ENCODE data around the gene TMPO.
"Not testable (repeated sequence)": the region's sequence is repeated elsewhere in the genome, so short reads cannot be mapped to it uniquely, and the experiment has no call there.

TMPO gene, protein sequence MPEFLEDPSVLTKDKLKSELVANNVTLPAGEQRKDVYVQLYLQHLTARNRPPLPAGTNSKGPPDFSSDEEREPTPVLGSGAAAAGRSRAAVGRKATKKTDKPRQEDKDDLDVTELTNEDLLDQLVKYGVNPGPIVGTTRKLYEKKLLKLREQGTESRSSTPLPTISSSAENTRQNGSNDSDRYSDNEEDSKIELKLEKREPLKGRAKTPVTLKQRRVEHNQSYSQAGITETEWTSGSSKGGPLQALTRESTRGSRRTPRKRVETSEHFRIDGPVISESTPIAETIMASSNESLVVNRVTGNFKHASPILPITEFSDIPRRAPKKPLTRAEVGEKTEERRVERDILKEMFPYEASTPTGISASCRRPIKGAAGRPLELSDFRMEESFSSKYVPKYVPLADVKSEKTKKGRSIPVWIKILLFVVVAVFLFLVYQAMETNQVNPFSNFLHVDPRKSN

DNA sequence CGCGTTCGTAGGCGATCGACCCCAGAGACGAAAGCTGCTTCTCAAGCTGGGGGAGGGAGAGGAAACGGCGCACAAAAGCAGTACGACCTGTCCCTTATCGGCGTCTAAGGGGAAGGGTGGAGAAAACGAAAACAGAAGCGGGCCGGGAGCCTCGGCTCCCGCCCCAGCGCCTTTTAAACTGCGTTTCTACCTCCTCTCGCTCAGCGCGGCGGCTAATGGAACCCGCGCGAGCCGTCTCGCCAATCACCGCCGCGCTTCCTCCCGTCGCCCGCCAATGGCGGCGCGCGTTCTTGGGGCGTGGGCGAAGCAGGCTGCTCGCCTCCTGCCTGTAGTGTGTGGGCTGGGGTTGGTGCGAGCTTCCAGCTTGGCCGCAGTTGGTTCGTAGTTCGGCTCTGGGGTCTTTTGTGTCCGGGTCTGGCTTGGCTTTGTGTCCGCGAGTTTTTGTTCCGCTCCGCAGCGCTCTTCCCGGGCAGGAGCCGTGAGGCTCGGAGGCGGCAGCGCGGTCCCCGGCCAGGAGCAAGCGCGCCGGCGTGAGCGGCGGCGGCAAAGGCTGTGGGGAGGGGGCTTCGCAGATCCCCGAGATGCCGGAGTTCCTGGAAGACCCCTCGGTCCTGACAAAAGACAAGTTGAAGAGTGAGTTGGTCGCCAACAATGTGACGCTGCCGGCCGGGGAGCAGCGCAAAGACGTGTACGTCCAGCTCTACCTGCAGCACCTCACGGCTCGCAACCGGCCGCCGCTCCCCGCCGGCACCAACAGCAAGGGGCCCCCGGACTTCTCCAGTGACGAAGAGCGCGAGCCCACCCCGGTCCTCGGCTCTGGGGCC lies at the start of gene TMPO:
Gene TMPO, plus strand, starts transcription at position 304 of the 824 bp plus-strand sequence. Its CDS starts 278 bp downstream, at position 582.
- DNase-seq: peak; percentile 87

DNA sequence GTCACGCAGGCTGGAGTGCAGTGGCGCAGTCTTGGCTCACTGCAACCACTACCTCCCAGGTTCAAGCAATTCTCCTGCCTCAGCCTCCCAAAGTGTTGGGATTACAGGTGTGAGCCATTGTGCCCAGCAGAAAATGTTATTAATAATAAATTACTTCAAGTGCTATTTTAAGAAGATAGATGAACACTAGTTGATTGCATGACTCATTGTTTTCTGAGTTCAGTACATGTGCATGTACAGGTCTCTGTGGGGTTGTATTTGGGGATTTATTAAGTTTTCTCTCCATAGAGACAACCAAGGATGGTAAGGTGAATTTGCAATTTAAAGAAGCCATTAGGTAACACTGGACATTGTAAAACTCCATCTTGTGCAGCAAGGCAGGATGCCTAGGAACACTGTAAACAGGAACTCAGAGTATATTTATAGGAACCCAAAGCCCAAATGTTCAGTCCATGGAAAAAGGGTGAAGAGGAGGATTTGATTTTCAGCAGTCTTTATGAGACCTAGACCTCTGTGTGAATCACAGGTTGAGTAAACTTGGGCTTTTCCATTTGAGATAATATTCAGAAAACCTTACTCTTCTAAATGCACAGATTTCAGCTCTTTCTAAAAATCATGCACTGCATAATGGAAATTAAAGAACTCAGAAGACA lies 49.3 kb upstream of the TMPO start:
- no peak for DNase-seq

DNA sequence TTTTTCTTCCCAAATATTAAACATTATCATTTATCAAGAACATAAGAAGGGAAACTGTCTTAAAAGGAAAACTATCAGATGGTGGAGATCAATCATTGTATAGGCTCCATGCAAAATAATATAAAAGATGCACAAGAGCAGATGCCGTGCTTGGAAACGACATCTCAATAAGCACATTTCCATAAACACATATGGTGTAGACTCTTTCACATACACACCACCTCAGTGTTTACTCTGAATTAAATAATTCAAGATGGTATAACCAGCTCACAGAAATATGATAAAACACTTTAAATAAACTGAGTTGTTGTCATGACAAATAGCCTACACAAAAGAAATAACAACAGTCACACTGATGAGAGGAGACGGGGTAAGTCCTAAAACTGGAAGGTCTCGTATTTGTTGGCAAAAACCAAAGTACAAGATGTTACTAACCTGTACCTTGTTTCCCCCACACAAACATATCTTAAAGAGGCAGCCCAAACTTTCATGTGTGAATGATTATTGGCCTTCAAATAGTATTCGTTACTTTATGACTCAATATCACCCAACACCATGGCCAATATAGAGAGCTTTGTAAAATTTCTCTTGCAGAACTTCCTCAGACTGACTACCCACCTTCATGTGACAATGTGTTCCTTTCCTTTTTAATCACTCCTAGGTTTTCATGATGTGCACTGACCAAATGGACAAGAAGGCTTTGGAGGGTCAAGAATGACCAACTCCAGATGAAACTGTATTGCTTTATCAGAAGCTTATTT lies 48.6 kb upstream of the TMPO start:
- no peak for DNase-seq

DNA sequence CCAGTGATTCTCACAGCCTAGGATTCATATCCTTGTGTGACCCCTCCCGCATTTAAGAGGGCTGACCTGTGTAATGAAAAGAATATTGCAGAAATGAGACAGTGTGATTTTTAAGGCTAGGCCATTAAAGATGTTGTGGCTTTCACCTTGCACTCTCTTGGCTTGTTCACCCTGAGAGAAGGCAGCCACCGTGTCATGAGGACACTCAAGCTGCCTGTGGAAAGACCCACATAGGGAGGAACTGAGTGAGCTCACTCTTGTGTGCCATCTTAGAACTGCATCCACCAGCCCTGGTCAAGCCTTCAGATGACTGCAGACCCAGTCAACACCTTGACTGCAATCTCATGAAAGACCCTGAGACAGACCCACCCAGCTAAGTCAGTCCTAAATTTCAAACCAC lies 46.3 kb upstream of the TMPO start:
- DNase-seq: no peak

DNA sequence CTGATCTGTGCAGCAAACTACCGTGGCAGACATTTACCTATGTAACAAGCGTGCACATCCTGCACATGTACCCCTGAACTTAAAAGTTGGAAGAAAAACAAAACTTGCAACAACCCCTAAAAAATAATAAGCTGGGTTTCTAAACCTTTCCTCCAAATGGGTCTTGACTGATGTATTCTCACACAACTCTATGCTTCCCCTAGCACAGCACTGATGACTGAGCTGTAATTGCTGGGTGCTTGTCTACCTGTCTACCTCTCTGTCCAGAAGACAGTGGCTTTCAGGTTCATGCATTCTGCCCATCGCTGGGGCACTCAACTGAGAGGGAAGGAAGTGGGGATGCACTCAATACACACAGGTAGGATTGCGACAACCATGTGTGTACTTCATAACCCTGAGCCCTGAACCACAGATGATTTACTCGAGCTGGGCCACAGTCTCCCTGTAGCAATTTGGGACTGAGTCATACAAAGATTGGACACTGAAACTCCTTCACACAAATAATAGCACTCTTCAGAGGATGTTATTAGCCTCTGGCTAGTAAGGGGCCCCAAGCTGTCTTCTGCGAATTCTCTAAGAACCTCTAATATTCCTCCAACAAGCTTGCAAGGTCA lies 44.8 kb upstream of the TMPO start:
- no peak for DNase-seq

DNA sequence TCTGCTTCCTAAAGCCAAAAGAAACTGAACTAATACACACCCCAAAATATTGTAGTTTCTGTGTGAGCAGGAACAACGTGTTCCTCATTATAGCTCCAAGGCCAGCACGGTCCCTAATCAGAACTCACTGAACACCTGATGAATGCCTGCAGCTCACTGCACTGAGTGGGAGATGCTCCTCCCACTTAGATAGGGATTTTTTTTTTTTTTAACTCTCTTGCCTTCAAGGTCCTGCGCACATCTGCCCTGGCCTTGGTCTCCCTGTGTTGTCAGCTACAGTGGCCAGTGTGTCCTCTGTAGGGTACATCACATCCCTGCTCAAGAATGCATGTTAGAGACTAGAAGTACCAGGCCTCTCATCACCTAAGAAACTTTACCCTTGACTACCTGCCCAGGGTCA lies 44.3 kb upstream of the TMPO start:
- DNase-seq: no peak

DNA sequence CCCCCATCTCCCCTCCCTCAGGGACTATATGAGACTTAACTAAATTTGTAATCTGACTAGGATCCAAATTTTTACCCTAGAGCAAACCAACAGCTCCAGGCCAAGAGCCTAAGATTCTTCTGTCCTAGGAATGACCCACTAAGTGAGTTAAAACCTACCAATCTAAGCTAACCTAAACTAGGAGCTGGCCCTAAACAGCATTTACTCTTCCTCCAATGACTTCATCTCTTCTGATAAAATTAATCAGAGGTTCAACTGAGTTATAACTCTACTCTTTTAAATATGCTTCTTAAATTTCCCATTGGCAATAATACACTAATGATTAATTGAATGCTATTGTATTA lies 39.9 kb upstream of the TMPO start:
- DNase-seq: no peak

DNA sequence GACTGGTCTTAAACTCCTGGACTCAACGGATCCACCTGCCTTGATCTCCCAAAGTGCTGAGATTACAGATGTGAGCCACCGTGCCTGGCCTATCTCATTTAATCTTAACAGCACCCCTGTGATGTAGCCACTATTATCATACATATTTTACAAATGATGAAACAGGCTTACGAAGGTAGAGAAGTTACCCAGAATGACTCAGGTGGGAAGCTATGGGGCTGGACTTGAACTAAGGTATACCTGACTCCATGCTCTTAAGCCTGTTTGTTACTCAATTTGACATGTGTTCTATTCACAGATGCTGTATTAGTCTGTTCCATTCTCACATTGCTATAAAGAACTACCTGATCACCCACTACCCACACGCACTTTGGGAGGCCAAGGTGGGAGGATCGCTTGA lies 36.8 kb upstream of the TMPO start:
- DNase-seq: no peak

DNA sequence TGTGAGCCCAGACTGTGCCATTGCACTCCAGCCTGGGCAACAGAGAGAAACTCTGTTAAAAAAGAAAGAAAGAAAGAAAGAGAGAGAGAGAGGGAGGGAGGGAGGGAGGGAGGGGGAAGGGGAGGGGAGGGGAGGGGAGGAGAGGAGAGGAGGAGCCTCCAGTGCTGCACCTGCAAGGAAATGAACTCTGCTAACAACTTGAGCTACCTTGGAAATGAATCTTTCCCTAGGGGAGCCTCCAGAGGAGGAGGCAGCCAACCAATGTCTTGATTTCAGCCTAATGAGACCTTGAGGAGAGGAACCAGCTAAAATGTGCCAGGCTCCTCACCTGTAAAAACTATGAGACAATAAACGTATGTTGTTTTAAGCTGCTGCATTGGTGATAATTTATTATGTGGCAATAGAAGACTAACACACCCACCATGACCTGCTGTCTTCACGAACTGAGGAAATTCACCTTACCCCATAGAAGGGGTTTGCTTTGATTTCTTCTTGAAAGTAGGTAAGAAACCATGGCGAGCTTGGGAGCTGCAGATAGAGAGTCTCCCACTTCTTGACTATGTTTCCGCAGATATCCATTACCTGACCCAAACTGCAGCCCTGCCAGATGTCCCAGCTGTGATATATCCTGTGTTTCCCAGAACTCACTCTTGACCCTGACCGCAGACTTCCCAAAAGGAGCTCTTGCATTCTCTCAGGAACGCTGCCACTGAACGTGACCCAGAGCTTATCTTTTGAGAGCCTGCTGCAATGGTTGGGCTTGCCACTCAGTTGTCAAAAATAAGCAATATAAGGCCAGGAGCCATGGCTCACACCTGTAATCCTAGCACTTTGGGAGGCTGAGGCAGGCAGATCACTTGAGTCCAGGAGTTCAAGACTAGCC lies 31.5 kb upstream of the TMPO start:
- DNase-seq: no peak

DNA sequence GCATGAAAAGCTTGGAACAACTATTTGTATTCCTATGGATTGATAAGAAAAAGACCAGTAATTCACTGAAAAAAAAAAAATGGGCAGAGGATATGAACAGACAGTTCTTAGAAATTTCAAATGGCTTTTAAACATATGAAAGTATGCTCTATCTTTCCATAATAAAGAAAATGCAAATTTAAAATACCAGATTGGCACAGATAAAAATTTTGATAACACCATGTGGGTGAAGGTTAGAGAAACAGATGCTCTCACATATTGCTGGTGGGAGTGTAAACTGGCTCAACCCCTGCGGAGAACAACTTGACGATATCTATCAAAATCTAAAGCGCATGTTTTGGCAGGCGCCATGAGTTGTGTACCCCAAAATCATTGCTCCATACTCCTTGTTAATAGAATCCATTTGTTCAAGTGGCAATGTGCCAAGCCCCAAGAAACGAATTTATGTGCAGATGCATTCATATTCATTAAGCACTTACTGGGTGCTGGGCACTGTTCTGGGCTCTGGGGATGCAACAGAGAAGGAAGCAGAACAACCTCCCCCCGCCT lies 29.5 kb upstream of the TMPO start:
- no peak for DNase-seq

DNA sequence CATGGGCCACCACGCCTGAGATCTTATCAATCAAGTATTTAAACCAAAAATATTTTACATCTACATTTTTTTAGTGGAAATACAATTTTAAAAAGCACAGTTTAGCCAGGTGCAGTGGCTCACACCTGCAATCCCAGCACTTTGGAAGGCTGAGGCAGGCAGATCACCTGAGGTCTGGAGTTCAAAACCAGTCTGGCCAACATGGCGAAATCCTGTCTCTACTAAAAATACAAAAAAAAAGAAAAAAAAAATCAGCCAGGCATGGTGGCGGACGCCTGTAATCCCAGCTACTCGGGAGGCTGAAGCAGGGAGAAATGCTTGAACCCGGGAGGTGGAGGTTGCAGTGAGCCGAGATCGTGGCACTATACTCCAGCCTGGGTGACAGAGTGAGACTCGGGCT lies 27.0 kb upstream of the TMPO start:
- DNase-seq: not testable (repeated sequence)

DNA sequence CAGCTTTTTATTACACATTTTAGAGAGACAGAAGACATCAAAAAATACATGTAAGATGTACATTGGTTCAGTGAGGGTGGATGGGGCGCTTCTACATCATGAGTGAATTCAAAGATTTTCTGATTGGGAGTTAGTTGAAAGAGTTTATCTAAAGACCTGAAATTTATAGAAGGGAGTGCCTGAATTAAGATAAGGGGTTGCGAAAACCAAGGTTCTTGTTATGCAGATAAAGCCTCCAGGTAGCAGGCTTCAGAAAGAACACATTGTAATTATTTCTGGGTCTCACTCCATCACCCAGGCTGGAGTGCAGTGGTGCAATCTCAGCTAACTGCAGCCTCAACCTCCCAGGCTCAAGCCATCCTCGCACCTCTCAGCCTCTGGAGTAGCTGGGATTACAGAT lies 26.2 kb upstream of the TMPO start:
- no peak for DNase-seq

DNA sequence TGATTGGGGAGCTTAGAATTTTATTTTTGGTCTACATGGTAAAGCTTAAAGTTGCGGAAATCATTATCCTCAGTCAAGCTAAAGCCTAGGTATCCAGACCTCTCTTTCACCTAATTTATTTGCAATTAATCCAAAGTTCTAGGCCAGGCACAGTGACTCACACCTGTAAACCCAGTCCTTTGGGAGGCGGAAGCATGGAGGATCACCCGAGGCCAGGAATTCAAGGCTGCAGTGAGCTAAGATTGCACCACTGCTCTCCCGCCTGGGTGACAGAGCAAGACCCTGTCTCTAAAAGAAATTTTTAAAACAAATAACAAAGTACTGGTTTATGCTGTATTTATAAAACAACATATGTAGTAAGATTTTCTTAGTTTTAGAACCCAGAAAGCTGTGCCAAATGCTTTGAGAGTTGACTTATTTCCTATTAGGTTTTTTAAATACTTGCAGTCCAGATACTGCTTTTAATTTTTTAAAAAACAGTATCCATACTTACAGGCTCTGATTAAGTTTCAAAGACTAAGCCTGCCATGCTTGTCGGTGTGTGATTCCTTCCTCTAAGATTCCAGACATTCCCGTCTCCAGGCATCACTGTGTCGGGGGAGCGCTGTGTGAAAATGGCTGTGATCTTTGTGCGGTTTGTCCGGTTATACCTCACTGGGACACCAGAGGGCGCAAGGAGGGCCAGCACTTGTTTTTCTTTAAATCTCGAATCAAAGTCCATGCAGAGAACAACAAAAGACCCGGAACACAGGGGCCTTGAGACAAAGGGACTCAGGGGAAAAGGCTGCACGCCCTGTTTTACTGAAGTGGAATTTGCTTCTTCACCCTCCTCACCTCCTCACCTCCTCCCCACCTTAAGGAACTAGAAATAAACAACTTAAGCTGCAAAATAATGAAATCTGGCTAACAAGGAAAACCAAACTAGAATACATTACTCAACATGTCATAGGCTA lies 24.6 kb upstream of the TMPO start:
- DNase-seq: peak; percentile 67

DNA sequence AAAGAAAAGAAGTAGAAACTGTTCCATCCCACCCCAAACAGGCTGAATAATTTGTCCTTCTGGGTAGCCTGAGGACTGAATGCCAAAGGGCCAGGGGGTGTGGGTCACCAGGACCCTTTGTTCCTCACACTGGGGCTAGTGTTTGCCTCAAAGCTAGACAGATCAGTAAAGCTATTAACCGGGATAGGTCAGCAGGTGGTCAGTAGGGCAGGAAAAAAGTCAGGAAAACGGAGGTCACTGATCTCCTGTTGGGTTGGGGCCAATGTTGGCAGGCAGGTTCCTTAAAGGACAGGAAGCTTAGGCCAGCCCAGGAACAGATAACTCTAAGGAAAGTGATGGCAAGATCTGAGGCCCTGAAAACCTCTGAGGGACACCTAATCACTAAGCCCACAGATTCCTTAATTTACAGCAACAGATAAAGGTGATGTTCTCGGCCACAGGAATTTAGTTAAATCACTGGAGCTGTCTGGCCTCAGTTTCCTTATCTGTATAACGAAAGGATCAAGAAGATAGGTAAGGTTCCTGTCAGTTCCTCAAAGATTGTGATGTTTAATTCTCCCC lies 22.7 kb upstream of the TMPO start:
- DNase-seq: no peak

DNA sequence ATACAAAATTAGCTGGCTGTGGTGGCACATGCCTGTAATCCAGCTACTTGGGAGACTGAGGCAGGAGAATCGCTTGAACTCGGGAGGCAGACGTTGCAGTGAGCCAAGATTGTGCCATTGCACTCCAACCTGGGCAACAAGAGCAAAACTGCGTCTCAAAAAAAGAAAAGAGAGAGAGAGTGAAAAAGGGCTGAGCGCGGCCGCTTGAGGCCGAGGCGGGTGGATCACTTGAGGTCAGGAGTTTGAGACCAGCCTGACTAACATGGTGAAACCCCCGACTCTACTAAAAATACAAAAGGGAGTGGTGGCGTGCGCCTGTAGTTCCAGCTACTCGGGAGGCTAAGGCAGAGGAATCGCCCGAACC lies 14.1 kb upstream of the TMPO start:
- not testable (repeated sequence) for DNase-seq

DNA sequence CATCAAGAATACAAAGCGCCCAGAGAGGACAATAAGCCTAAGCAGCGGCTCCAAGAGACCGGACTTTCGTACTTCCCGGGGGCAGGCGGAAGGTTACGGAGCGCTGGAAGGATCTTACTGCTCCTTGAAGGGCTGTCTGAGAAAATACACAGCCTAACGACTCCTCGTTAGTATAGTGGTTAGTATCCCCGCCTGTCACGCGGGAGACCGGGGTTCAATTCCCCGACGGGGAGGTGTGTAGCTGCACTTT lies 12.1 kb upstream of the TMPO start:
- DNase-seq: peak; percentile 85

DNA sequence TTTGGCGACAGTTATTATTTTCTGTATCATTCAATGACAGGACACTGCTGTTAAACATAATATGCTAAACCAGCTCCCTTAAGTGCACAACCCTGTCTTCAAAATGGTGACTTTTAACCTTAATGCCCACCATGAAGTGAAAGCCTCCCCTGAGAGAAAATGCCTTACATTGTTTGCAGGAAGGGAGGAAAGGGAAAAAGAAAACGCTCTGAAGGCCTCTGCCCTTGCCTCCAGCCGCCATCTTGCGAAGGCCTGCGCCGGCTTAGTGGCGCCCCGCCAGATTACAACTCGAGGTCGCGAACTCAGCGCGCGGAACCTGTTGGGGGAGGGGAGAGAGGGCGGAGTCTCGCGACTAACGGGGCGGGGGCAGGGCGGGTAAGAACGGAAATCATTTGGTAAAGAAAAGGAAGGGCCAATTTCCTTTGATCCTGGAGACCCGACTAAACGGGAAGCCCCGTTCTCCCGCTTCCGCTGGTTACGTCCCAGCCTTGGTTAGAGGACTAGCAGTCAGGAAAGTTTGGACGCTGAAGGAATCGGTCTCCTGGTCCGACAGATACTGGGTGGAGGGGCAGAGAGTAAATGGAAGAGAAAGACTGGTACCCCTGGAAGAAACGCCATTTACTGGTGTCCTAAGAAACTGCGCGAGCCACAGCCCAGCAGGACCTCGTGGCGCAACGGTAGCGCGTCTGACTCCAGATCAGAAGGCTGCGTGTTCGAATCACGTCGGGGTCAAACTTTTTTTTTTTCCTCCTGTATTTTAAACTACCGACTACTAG lies 11.6 kb upstream of the TMPO start:
- peak; percentile 85 for DNase-seq

DNA sequence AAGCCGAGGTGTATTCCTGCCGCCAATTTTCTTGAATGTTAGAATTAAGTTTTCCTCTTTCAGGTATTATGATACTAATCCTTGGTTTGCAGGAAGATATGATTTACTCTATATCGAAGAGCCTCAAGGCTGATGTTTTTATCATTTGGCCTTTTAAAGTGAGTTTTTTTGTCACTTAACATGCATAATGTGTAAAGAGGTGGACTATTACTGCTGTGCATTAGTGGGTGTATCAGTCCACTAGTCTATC lies 11.1 kb upstream of the TMPO start:
- no peak for DNase-seq

DNA sequence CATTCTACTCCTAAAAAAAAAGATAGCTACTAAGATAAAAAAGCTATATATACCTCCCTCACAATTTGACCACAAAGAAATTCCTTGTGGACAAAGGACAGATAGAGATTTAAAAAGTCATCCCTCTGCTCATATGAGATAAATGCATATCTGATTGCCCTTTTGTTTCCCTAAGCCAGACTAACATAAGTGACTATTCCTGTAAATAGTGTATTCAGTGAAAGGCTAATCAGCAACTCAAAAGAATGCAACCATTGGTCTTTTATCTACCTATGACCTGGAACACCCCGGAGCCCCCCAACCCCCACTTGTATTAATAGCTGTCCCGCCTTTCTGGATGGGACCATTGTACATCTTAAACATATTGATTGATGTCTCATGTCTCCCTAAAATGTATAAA lies 6.3 kb upstream of the TMPO start:
- no peak for DNase-seq

All from NCI-H446 treated with DMSO at 0.1 percent for 48 hours (cell line).